HG03045 (cell line): ENCODE measurements around the gene ZNF512.
"Not testable (repeated sequence)": the region's sequence is repeated elsewhere in the genome, so short reads cannot be mapped to it uniquely, and the experiment has no call there.

Experiments
- ATAC-seq: cut with Tn5 transposase; IDR thresholded peaks from one replicate; pipeline ENCODE4 v1.9.1; 2021; ENCODE audit warnings: mild to moderate bottlenecking, moderate library complexity; ENCODE audit not compliant: unreplicated experiment

ZNF512 gene

DNA sequence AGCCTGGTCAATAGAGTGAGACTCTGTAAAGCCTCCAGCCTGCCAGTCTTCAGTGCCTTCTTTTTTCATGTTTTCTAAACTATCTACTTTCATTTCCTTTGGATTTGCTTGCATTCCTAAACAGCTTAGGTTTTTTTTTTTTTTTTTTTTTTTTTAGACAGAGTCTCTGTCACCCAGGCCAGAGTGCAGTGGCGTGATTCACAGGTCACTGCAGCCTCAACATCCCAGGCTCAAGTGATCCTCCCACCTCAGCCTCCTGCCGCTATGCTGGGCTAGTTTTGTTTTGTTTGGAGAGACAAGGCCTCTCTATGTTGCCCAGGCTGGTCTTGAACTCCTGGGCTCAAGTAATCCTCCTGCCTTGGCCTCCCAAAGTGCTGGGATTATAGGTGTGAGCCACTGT is 47.4 kb downstream of the ZNF512 start:
- ATAC-seq = not testable (repeated sequence)

DNA sequence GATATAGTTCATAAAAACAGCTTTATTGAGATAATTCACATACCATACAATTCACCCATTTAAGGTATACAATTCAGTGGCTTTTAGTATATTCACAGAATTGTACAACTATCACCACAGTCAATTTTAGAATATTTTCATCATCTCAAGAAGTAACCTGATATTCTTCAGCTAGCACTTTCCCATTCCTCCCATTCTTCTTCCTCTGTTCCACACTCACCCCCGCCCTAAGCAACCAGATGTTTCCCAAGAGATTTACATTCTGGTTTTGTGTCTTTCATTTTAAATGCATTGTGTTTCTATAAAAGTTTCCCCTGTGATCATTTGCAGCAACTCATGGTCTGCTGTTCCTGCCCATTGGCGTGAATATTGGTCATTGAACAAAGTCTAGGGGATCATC is 51.4 kb downstream of the ZNF512 start:
- no peak for ATAC-seq

DNA sequence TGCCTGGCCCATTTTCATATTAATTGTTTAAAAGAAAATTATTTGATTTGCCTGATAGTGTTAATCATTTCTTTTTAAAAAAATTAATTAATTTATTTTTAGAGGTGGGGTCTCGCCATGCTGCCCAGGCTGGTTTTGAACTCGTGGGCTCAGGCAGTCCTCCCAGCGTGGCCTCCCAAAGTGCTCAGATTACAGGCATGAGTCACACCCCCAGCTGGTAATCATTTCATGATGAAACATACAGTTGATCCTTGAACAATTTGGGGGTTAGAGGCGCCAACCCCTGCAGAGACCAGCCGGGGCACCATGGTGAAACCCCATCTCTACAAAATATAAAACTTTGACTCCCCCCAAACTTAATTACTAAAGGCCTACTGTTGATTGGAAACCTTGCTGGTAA is 53.9 kb downstream of the ZNF512 start:
- no peak for ATAC-seq

DNA sequence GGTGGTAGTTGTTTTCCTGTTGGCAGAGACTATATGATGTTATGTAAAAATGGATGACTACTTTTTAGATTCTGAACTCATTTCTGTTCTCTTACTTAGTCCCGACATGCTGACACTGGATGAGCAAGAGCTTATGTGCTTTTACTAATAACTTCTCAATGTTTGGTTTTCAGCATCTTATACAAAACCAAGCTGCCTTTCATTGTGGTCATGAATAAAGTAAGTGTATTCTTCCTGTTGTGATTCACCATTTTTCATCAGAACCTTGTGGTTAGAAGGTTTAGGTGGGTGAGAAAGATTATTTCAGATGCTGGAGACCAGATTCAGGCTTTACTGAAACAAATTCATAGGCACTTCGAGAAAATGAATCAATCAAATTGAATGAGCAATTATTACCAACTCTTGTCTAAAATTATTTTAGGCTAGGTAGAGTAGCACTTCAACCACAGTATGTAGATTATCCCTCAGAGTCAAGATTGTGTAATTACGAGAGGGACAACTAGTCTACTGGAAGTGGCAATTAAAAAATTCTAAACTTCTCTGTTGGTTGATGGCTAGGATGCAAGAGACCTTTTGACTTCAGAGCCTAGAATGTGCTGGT is 55.3 kb downstream of the ZNF512 start:
- no peak for ATAC-seq

DNA sequence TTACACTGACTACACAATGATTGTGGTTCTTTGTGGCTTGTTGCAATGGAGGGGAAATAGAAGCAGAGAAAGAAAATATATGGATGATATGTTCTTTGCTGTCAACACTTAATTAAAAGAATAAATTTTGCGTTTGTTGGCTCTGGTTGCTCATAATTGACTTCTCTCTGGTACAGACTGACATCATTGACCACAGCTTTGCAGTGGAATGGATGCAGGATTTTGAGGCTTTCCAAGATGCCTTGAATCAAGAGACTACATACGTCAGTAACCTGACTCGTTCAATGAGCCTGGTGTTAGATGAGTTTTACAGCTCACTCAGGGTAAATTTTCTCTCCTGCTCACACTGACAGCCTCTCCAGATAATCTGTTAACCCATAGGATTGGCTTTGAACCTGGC is 55.9 kb downstream of the ZNF512 start:
- no peak for ATAC-seq

DNA sequence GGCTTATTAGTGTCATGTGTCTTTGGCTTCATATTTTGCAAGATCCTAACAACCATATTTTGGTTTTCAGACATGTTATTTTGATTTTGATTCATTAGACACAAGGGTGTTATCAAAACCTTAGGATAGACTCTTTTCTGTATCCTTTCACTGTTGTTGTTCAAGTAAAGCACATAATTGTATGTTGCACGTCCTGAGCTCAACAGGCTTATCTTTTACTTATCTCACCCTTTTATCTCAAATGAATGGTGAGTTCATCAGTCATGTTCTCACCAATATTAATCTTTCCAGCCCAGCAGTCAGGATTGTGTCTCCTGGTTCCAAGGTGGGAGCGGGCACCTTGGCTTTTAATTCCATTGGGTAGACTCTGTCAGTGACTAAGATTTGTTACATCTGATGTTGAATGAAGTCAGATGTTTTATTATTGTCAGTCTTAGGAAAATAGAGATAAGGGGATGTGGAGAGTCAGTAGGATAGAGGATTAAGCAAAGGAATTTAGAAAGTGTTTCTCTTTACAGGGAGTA is 57.9 kb downstream of the ZNF512 start:
- no peak for ATAC-seq

DNA sequence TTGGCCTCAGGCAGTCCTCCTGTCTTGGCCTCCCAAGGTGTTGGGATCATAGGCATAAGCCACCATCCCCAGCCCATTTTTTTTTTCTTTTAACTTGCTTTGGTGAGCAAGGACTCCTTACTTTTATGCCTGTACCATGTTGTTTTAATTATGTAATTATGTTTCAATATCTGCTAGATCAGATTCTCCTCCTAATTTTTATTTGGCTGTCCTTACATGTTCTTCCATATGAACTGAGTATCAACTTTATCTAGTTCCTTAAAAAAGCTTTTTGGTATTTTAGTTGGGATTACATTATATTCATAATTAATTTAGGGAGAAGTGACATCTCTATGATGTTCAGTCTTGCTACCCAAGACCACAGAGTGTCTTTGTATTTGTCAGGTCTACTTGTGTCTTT is 62.4 kb downstream of the ZNF512 start:
- no peak for ATAC-seq

DNA sequence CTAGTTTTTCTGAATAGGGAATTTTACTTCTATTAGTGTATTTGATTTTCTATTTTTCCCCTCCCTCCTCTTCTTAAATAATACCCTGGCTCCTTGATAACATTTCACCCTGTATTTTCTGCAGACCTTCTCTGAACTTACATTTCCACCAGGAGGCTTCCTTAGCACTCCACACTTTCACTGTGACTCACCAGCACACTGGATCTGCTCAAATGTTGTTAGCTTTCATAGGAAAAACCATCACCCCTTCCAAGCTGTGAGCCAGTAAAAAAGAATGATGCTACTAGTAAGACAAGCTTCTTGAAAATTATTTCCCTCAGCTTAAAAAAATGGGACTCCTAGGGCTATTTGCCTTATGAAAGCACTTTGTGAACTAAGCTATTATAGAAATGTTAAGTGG is 64.4 kb downstream of the ZNF512 start:
- no peak for ATAC-seq

DNA sequence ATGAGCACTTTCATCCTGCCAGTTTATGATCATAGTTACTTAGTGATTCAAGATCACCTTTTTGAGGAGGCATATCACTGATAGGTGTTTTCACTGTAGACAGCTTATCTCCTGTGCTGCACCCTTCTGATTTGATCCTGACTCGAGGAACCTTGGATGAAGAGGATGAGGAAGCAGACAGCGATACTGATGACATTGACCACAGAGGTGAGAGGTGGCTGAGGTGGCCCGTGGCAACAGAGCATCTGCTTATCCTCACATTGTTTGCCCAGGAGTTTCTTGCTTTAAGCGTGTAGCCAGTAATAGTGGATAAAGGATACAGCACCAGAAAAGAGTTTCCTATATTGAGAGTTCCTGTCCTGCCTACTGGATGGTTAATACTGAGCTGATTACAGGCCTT is 64.9 kb downstream of the ZNF512 start:
- no peak for ATAC-seq

DNA sequence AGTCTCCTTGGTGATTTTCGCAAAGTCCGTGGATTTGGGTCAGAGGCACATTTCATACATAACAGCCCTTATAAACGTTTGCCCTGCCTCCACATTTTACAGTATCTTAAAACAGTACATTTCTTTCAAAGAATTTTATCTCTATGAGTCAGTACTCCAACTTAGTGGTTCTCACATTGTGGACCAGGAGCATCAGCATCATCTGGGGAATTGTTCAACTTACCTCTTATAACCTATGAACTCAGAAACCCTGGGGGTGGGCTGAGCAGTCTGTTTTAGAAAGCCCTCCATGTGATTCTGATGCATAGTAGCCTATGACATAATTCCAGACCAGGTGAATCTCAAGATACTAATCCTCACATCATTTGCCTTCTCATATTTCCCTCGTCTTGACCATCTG is 68.2 kb downstream of the ZNF512 start:
- no peak for ATAC-seq

DNA sequence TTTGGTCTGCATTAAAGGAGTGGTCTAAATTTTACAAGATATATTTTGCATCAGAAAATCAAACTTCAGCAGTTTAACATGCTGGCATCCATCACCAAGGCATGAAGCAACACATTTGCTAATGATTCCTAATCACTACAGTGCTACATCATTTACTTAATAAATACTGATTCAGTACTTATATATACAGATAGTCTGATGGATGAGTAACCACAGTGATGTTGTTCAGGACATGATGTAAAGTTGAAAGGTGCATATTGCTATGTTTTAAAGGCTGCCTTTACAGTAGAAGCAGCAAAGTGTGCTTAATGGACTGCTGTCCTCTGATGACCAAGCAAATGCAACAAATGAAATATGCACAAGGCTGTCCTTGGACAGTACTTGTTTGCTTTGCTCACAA is 69.5 kb downstream of the ZNF512 start:
- no peak for ATAC-seq

DNA sequence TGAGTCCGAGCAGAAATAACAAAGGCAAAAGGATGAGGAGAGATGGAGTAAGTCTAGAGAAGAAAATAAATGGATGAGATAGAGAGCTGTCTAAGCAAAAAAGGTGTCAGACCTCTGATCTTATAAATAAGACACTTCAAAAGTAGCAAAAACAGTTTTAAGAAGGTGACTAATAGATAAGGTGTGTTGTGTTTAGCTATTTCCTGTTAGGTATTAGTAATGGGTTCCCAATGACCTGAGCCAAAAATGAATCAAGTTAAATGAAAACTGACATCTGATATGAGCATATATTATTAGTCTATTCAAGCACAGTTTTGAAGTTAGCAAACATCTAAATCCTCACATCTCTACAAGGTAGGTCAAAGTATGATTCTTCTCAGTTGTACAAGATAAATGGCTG is 69.9 kb downstream of the ZNF512 start:
- ATAC-seq = no peak

DNA sequence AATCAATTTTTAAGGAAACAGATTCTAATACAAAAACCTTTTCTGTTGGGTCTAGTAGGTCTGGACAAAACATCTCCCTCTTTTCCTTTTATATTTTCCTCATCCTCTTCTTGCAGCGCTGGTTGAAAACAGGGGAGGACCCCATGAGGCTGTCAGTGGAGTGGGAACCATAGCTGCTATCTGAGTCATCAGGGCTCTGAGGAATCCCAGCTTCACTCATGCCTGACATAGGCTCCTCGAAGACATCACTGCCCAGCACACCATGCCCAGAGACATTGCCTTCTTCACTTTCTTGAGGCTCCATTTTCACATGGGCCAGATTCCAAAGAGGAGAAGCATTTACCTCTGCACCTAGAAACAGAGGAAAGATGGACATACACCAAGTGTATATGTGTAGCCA is 70.6 kb downstream of the ZNF512 start:
- ATAC-seq = no peak

DNA sequence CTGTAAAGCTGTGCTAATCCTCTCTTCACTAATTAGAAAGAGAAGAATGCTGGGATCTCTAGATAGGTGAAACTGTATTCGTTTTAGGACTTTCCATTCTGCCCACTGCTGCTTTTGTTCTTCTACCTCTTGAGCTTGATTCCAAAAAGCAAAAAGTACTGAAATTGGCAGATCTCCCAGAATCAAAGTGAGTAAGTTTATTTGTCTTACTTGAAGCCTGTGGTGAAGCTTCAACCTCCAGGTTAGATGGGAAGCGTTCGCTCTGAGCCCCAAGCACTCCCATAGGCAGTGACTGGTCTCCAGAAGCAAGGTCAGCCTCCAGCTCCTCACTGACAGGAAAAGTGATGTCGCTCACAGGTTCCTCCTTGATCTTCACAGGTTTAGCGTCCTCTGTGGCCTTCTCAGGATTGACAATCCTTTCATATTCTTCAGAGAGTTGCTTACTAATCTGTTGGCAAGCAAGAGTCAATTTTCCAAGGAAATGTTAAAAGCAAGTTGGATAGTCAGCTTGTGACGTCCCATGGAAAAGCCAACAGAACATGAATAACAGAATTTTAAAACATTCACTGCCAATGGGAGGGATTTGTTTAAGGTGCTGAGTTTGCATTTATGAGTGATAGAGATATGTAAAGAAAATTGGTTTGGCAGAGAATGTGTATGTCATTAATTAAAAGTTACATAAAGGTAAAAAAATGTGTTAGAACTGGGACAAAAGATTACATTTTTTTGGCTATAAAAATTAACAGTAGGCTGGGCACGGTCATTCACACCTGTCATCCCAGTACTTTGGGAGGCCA is 72.5 kb downstream of the ZNF512 start:
- no peak for ATAC-seq

DNA sequence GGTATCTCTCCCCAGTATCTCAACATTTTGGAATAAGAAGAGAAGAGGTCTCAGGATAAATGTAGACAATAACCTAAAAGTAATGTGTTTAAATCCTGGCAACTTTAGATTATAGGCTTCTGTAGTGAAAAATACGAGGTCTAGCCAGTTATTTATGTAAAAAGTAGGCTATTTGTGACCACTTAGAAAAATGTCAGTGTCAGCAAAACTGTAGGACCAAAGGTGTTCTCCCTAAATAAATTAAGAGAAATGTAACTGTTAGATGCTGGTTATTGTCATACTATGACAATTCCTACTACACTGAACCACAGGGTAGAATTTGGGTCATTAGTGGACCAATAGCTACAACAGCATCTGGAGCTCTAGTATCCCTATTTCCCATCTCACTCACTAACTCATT is 78.5 kb downstream of the ZNF512 start:
- ATAC-seq = no peak

DNA sequence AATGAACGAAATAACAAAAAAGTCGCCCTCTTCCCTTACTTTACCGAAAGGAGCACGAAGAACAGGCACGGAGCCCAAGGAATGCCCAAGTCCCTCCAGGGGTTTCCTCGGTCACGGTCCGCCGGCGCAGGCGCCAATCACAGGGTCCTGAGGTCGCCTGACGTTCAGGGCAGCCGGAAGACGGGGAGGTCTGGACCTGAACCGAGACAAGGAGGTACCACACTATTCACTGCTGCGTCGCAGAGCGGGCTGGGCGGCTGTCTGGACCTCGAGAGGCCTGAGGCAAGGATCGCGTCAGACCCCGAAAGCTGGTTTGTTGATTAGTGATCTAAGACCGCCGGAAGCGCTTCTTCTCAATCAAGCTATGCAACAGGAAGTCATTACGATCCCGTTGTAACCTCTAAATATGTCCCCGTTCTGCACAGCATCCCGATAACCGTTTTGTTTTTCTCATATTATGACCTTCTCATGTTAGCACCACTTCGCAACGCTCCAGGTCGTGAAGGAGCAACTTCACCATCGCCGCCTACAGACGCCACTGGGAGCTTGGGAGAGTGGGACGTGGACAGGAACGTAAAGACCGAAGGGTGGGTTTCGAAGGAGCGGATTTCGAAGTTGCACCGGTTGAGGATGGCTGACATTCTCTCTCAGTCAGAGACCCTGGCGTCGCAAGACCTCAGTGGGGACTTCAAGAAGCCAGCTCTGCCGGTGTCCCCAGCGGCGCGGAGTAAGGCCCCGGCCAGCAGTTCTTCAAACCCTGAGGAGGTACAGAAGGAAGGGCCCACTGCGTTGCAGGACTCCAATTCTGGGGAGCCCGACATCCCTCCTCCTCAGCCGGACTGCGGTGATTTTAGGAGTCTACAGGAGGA is 80.7 kb downstream of the ZNF512 start, which contains the start of the genes SLC4A1AP and SUPT7L:
Gene SLC4A1AP, plus strand, starts transcription at position 605 of the 869 bp plus-strand sequence. Its CDS starts 26 bp downstream, at position 631.
Gene SUPT7L, minus strand, starts transcription at position 330 of the 869 bp plus-strand sequence. CDS start 1,422 bp downstream, outside the sequence.
- peak; percentile 68 for ATAC-seq

DNA sequence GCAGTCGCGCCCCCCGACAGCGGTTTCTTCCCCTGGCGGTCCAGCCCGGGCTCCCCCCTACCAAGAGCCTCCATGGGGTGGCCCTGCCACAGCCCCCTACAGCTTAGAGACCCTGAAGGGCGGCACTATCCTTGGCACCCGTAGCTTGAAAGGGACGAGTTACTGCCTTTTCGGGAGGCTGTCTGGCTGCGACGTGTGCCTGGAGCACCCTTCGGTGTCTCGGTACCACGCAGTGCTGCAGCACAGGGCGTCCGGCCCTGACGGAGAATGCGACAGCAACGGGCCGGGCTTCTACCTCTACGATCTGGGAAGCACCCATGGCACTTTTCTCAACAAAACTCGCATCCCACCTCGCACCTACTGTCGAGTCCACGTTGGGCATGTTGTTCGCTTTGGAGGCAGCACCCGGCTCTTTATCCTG is 81.3 kb downstream of the ZNF512 start:
- ATAC-seq = peak; percentile 9

DNA sequence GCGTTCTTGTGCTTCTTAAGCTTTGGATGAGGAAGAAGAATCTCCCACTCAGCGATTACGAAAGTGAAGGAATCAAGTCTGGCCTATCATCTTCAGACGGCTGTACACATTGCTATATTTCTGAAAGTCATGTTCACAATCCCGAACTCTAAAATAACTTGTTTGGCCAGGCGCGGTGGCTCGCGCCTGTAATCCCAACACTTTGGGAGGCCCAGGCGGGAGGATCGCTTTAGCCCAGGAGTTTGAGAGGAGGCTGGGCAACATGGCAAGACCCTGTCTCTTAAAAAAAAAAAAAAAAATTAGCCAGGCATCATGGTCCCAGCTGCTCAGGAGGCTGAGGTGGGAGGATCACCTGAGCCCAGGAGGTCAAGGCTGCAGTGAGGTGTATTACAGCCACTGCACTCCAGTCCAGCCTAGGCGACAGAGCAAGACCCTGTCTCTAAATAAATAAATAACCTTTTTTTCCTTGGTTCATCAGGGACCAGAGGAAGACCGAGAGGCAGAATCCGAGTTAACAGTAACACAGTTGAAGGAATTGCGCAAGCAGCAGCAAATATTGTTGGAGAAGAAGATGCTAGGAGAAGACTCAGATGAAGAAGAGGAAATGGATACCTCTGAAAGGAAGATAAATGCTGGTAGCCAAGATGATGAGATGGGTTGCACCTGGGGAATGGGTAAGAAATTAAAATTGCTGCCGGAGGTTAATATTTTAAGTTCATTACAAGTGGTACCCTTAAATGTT is 82.0 kb downstream of the ZNF512 start:
- ATAC-seq = no peak

DNA sequence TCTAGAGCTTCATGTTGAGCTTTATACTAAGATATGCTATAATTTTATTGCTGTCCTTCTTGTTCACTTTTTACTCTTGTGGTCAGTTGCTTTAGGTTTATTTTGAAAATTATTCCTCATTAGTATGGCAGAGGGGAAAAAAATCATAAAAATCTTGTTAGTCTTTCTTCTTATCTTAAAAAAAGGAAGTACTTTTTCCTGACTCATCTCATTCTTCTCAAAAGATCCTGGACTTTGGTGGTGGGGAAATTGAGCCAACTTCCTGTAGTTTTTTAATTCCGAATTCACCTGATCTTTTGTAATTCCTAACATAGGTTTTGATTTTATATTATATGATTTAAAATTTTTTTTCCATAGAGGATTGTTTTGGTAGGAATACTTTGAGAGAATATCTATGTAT is 84.6 kb downstream of the ZNF512 start:
- no peak for ATAC-seq

DNA sequence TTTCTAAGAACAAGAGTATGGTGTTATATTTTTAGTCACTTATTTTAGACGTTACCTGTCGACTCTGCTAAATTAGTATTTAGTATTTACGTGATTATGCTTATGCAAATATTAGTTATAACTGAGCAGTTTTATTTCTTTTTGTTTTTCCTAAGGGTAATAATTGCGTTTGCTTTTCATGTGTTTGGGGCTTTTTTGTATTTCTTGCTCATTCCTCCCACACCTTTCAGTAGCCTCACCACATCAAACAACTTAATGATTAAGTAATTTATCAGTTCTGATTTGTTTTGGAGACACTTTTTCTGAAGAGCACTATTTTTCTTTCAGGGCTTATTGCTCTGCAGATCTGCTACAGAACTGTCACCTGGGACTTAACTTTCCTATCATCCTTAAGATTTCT is 88.4 kb downstream of the ZNF512 start:
- ATAC-seq = no peak
